HFFc6 (cell line): ENCODE results near the gene FTCDNL1. TPM values are rescaled to one million over a fixed set of nuclear protein-coding genes. Genes with fewer than 3 reads are reported as not detected.

Source experiments
- DNase-seq: peaks from one replicate; pipeline ENCODE4 v3.0.0-alpha.2; 2018
- H3K27ac Mint-ChIP-seq: 2 replicates; pipeline ENCODE4 v1.8.0; 2020; ENCODE audit warnings: mild to moderate bottlenecking, mixed read lengths
- H3K27me3 Mint-ChIP-seq: 2 replicates; pipeline ENCODE4 v1.8.0; 2021; ENCODE audit warnings: mild to moderate bottlenecking, moderate library complexity, mixed read lengths; ENCODE audit not compliant: insufficient read depth
- H3K36me3 Mint-ChIP-seq: 2 replicates; pipeline ENCODE4 v1.8.0; 2021; ENCODE audit warnings: low read depth, mixed read lengths
- H3K4me1 Mint-ChIP-seq: 2 replicates; pipeline ENCODE4 v1.8.0; 2020; ENCODE audit warnings: low read depth, mixed read lengths
- H3K4me3 Mint-ChIP-seq: 2 replicates; pipeline ENCODE4 v1.8.0; 2020; ENCODE audit warnings: mild to moderate bottlenecking, moderate library complexity, mixed read lengths
- H3K9me3 Mint-ChIP-seq: 2 replicates; pipeline ENCODE4 v1.8.0; 2020; ENCODE audit warnings: mild to moderate bottlenecking, mixed read lengths
- CTCF ChIP-seq: fragments of 200-600 bp; sonication (generic); IDR thresholded peaks from 2 replicates; pipeline ENCODE4 v1.5.0; 2021; ENCODE audit warnings: antibody characterized with exemption, mild to moderate bottlenecking
- total RNA-seq, 6 experiments: library from RNA; stranded (reverse); fragmentation: NEBNext Ultra II Directional; extraction: Animal tissue kit (Norgen Biotek cat#: 25700); gene quantifications; 2 replicates in 1 of 6; 3 replicates in 5 of 6; pipeline ENCODE4 v1.2.3, GENCODE V29; 2021

Gene FTCDNL1
- total RNA-seq, 6 experiments from 2014 or later: 0.43 to 0.80 (median 0.64) TPM

- no peak for DNase-seq
- Mint-ChIP-seq H3K27me3 (peaks cover 4% of the 10 kb centered on the region), H3K36me3 (no peaks in the 10 kb centered on the region), H3K4me1 (peaks cover 6% of the 10 kb centered on the region), H3K27ac (no peak overlapping the region), H3K4me3 (no peak overlapping the region), H3K9me3 (no peaks in the 10 kb centered on the region)
- no peak for TF ChIP-seq CTCF
These were observed 117.0 kb downstream of the FTCDNL1 start for GRCh38 chr2:199734011-199734410.

- Mint-ChIP-seq H3K4me1 (no peaks in the 10 kb centered on the region), H3K27me3 (no peaks in the 10 kb centered on the region), H3K4me3 (no peak overlapping the region), H3K9me3 (peaks cover 10% of the 10 kb centered on the region), H3K27ac (no peak overlapping the region), H3K36me3 (no peaks in the 10 kb centered on the region)
- DNase-seq: no peak
- TF ChIP-seq CTCF: no peak
These were observed 123.2 kb downstream of the FTCDNL1 start for GRCh38 chr2:199727801-199728200.

GRCh38 chr2:199727306-199727705 lies 123.7 kb downstream of the FTCDNL1 start:
- TF ChIP-seq CTCF: no peak
- H3K27ac Mint-ChIP-seq: no peak overlapping the region
- H3K27me3 Mint-ChIP-seq: no peaks in the 10 kb centered on the region
- no peak overlapping the region for H3K4me3 Mint-ChIP-seq
- no peaks in the 10 kb centered on the region for H3K36me3 Mint-ChIP-seq
- DNase-seq: no peak
- peaks cover 15% of the 10 kb centered on the region for H3K9me3 Mint-ChIP-seq
- H3K4me1 Mint-ChIP-seq: no peaks in the 10 kb centered on the region

GRCh38 chr2:199718074-199718473 lies 132.9 kb downstream of the FTCDNL1 start:
- H3K27me3 Mint-ChIP-seq: no peaks in the 10 kb centered on the region; the same call in 1 of the 2 replicates
- TF ChIP-seq CTCF: no peak

GRCh38 chr2:199717587-199717907 lies 133.4 kb downstream of the FTCDNL1 start:
- Mint-ChIP-seq H3K27me3 (no peaks in the 10 kb centered on the region; the same call in 1 of the 2 replicates), H3K4me1 (no peaks in the 10 kb centered on the region)

More at GRCh38 chr2:199718074-199718473, 132.9 kb downstream of the FTCDNL1 start:
- H3K4me1 Mint-ChIP-seq: no peaks in the 10 kb centered on the region
- H3K4me3 Mint-ChIP-seq: no peak overlapping the region
- no peaks in the 10 kb centered on the region for H3K36me3 Mint-ChIP-seq
- DNase-seq: no peak
- H3K9me3 Mint-ChIP-seq: peaks cover 16% of the 10 kb centered on the region
- H3K27ac Mint-ChIP-seq: no peak overlapping the region

More at GRCh38 chr2:199717587-199717907, 133.4 kb downstream of the FTCDNL1 start:
- H3K4me3 Mint-ChIP-seq: no peak overlapping the region
- H3K9me3 Mint-ChIP-seq: peaks cover 14% of the 10 kb centered on the region
- no peak for DNase-seq
- no peaks in the 10 kb centered on the region for H3K36me3 Mint-ChIP-seq
- TF ChIP-seq CTCF: no peak
- H3K27ac Mint-ChIP-seq: no peak overlapping the region
